KG1 (cell line): Measurements from ENCODE around the gene MRPL54.

Source experiments
- DNase-seq: peaks from one replicate; lab custom pipeline; 2025; lab: John Stamatoyannopoulos, UW

MRPL54 gene

DNA sequence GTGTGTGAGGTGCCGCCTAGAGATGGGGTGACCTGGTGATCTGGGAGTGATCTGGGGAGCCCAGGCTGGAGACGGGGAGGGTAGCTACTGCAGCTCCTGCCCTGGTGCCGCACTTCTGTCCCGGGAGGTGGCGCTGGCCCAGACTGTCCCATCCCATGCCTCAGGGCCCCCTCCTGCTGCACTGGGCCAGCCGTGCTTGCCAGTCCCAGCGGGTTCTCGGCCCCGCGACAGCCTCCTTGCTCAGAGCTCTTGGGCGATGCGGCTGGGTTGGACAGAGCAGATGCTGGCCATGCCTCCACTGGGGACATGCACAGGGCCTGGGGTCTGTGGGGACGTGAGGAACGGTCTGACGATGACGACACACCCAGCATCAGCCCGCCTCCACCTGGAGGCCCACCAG is 7.0 kb downstream of the MRPL54 start:
- no peak for DNase-seq

DNA sequence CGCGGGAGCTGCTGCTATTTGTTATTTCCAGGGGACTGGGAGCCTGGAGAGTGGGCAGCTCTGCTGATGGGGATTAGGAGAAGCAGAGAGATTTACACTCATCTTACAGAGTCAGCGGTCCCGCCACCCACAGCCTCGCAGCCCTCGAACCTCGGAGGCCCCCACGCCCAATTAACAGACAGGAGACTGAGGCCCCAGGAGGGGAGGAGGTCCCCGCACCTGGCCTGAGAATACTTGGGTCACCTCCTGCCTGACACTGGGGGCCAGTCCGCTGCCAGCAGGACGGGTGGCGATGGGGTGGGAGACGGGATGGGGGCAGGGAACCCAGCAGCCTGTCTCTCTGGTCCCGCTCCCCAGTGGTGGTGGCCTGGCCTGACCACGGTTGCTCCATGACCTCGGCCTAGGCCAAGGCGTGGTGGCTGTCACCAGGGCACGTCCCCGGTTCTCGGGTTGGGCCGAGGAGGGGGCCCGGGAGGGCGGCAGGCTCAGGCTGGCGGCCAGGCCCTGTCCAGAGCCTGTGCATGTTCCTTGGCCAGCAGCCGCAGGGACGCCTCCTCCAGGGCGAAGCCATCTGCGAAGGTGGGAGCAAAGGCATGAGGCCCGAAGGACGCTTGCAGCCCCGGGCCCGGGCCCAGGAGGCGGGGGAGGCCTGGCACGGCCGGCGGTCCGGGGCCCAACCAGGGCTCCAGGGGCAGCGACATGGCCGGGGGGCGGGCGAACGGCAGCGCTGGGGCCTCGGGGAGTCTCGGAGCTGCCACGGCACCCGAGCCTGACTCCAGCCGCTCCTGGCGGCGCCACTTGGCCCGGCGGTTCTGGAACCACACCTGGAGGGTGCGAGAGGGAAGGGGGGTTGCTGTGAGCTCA is 7.9 kb downstream of the MRPL54 start:
- no peak for DNase-seq

DNA sequence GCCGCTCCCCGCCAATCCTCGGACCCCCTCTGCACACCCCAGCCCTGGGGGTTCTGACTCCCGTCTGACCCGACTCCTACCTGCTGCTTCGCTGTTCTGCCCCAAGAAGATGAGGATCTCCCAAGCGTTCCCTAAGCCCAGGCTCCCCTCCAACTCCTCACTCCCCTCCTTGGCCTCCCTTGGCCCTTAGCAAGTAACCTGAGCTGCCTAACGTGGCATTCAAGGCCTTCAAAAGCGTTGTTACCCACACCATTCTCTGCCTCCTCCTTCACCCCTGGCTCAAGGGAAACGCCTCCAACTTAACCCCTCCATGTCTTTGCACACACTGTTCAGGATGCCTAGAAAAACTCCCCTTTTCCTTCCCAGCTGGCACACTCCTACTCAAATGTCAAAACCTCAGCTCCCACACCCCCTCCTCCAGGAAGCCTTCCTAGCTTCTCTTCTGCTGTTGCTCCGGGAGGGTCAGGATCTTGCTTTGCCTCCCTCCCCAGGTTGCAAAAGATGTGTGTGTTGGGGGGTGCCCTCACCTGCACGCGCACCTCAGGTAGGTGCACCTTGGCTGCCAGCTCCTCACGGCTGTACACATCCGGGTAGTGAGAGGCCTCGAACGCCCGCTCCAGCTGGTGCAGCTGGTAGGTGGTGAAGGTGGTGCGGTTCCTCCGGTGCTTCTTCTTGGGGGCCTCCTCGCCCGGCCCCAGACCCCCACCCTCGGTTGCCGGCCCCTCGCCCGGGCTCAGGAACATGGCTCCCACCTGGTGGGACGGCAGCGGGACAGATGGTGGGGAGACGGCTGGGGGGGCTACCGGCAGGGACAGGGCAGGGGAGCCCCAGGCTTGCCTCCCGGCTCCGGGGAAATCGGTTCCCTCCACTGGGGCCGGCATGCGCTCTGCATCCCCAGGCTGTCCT is 8.8 kb downstream of the MRPL54 start:
- DNase-seq, result no peak

DNA sequence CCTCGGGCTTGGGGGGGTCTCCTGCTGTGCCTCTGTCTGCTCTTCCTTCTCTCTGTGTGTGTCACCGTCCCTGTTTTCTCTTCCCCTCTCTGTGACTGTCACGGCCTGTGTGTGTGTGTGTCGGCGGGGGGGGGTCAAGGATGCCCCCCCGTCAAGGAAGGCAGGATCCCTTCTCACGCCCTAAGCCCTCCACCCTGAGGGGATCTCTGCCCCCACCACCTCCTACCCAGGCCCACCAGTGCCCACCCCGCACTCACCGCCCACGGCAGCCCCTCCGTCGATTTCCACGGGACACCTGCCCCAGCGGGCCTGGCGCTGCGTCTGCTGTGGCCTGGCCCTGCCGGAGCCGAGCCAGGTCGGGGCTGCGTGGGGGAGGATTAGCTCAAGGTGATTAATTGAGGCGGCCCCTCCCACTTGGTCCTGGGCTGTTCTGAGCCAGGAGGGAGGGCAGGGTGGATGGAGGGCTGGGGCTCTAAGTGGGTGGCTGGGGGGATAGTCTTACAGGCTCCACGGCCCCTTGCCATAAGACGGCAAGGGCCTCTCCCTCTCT is 9.5 kb downstream of the MRPL54 start, which contains the start of gene RAX2:
Gene RAX2, minus strand, starts transcription at position 323 of the 550 bp plus-strand sequence. CDS start 486 bp downstream, outside the sequence.
- no peak for DNase-seq

DNA sequence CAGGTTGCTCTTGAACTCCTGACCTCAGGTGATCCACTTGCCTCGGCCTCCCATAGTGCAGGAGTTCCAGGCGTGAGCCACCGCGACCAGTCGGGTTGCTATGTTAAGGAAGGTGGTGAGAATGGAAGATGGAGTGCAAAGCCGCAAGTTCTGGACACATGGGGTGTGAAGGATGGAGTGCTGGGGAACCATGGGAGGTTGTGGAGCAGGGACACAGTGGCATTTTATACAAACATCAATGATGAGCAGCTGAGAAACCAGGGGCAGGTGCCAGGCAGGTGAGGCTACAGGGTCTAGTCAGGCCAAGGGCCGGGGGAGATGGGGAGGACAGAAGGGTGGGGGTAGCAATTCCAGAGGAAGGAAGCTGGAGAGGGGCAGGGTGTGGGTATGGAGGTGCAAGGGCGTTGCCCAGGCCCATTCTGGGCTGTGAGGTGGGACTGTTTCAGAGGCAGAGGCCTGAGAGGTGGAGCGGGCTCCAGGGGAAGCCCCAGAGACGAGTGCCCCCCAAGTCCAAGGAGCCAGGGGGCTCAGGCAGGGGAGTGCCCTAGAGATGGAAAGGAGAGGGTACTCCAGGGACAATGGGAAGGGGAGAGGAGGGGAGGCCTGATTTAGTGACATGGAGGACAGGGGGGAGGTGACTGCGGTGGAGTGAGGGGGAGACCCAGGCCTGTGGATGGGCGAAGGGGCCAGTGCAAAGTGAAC is 11.5 kb downstream of the MRPL54 start:
- no peak for DNase-seq

DNA sequence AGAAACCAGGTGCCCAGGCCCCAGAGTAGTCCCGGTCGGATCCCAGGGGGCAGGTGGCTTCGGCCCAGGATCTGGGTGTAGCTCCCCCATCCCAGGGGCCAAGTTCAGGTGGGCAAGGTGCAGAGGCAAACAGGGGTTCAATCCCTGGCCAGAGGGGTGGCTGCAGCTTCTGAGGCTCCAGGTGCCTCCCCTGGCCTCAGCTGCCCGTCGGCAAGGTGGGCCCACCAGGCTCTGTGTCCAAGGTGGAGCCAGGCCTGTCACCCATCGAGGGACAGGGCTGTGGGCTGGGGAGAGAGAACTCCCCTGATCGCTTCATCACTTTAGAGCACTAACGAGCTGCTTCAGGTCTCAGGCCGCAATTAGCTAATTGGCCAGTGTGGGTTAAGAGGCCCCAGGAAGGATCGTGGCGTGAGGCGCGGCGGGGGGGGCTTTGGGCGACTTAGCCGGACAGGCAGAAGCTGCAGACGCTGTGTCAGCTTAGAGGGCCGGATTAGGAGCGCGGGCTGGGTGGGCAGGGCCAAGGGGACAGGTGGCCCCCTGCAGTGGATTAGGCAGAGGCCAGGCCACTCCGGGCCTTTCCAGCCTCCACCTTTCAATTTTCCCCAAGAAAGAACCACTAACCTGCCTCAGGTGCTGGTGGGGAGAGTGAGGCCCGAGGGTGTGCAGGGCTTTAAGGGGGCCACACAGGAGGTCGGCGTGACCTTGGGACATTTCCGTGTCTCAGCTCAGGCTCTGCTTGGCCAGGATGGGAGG is 12.3 kb downstream of the MRPL54 start:
- no peak for DNase-seq

DNA sequence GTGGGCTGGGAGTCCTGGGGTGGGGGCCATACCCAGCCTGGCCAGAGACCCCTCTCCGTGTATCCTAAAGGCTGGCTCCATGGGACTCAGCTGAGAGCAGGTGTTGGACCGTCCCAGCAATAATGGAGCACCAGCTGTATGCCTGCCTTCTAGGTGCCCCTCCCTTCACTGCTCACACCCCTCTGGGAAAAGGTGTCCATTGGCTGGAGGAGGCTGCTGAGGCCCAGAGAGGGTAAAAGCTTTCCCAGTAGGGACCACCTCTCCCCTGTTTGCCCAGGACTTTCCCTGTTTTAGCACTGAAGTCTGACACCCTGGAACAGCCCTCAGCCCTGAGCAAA is 12.9 kb downstream of the MRPL54 start:
- DNase-seq, result no peak

DNA sequence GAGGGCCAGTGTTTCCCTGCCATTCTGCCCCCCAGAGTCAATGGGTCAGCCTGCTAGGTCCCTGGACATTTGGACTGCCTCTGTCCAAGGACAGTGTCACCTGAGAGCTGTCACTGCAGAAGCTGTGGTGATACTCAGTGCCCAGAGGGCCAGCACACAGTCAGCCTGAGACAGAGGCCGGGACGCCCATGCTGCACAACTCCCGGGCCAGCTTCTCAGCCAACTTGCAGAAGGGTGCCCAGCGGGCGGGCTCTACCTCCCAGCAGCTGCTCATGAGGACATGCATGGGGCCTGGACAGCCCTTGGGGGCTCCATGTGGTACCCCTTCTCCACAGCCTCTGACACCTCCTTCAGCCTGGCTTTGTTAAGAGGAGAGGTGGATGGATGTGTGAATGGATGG is 13.3 kb downstream of the MRPL54 start:
- DNase-seq, result no peak

DNA sequence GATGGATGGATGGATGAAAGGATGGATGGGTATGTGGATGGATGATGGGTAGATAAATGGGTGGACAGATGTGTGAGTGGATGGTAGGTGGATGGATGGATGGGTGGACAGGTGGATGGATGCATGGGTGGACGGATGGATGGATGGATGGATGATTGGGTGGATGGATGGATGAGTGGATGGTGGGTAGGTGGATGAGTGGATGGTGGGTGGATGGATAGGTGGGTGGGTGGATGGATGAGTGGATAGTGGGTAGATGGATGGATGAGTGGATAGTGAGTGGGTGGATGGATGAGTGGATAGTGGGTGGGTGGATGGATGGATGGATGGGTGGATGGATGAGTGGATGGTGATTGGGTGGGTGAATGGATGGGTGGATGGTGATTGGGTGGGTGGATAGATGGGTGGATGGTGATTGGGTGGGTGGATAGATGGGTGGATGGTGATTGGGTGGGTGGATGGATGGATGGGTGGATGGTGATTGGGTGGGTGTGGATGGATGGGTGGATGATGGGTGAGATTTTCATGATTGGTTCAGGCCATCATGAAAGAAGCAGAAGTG is 14.1 kb downstream of the MRPL54 start:
- no peak for DNase-seq

DNA sequence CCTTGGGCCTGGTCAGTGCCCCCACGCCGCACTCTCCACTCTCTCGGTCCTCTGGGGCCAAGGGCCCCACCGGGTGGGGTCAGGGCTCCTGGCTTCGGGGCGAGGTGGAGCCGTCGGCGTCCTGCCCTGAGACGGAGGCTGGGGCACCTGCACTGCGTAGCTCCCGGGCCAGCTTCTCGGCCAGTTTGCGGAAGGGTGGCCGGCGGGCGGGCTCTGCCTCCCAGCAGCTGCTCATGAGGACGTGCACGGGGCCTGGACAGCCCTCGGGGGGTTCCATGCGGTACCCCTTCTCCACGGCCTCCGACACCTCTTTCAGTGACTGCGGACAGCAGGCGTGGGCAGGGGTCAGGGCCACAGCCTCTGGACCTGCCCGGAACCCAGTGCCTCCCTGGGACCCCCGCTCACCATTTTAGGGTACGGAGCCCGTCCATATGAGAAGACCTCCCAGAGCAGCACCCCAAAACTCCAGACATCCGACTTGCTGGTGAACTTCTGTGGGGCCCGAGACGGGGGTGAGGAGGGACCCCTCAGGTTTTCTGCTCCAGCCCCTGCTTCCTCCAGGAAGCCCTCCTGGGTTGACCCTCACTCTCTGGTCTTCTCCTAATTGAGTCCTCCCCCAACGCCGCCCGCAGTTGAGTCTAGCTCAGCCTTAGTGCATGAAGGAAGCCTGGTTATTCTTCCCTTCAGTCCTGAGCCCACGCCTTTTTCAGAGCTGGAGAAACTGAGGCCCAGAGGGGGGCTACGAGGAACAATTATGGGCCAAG is 15.8 kb downstream of the MRPL54 start:
- no peak for DNase-seq

DNA sequence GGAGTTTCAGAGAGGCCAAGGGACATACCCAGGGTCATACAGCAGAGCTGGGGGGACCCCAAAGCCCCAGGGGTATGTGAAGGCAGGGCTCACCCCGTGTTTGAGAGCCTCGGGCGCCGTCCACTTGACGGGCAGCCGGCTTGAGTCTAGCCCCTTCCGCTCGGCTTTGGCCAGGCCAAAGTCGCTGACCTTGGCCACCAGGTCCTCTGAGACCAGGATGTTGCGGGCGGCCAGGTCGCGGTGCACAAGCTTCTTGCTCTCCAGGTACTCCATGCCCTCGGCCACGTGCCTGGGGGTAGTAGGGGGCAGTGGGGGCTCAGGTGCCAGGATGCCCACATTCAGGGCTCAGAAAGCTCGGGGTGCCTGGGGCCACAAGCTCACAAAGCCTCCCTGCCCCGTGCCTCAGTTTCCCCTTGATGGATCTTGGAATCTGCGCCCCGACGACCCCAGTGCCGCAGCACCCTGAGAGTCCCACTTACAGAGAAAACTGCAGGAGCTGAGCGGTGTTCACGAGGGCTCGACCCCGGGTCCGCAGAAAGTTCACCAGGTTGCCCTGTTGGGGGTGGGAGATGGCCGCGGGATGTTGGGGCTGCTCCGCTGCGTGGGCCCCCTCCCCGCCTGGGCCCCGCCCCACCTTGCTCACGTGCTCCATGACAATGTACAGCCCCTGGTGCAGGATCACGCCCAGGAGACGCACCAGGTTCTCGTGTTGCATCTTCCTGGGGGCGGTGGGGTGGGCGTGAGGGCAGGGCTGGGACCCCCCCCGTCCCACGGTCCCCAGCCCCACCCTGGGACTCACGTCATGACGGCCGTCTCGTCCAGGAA is 16.6 kb downstream of the MRPL54 start:
- DNase-seq, result no peak

DNA sequence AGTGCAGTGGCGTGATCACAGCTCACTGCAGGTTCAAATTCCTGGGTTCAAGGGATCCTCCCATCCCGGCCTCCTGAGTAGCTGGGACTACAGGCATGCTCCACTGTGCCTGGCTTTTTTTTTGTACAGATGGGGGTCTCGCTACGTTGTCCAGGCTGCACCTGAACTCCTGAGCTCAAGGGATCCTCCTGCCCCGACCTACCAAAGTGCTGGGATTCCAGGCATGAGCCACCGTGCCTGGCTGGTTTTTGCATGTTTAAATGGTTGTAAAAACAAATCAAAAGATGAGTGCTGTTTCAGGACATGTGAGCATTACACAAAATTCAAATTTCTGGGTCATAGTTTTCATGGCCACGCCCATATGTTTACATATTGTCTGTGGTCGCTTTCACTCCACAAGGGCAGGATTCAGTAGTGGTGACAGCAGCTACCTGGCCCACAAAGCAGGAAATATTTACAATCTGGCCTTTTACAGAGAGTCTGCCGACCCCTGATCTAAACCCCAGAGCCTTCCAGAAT is 18.4 kb downstream of the MRPL54 start:
- DNase-seq, result no peak

DNA sequence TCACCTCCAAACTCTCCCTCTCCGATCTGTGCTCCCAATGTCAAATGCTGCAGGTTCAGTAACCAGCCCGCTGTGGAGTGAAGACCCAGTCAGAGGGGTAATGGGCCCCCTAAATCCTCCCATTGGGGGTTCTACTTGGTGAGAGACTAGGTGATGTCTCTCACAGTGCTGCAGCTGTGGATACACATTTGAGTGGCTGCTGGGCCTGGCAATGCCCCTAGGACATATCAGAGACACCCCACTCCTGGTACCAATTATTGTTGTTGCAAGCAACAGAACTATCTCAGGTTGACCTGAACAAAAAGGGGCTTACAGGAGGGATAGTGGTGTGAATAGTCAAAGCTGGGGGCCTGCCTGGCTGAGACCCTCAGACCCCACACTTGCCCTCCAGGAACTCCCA is 19.1 kb downstream of the MRPL54 start:
- no peak for DNase-seq

DNA sequence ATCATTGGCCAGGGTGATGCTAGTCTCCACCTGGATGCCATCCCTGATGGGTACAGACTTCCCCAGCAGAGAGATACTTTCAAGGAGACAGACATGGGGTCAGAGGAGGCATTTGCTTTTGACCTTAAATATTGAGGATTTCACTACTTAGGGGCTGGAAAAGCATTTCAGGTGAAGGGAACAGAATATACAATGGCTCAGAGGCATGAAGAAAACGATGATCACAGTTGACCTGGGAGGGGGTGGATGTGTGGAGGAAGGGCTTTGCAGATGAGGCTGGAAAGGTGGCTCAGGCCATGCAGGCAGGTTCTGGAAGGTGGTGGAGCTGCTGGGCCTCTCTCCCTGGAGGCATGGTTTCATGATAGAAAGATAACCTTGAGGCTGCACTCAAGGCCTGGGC is 19.8 kb downstream of the MRPL54 start:
- no peak for DNase-seq

DNA sequence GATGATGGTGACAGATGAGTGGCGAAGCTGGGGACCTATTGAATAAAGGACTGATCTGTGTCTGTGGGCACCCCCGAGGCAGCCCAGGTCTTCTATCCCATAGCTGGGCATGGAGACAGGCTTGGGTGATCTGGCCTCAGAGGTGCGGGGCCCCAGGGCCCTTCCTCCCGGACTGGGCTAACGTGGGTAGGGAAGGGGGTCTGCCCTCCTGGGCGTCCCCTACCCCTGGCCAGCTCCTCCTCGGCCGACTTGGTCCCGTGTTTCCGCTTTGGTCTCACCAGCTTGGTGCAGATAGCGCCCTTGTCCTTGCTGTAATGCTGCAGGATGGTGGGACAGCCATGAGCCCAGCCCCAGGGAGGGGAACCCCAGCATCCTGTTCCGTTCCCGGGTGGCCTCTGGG is 20.4 kb downstream of the MRPL54 start:
- DNase-seq, result no peak

DNA sequence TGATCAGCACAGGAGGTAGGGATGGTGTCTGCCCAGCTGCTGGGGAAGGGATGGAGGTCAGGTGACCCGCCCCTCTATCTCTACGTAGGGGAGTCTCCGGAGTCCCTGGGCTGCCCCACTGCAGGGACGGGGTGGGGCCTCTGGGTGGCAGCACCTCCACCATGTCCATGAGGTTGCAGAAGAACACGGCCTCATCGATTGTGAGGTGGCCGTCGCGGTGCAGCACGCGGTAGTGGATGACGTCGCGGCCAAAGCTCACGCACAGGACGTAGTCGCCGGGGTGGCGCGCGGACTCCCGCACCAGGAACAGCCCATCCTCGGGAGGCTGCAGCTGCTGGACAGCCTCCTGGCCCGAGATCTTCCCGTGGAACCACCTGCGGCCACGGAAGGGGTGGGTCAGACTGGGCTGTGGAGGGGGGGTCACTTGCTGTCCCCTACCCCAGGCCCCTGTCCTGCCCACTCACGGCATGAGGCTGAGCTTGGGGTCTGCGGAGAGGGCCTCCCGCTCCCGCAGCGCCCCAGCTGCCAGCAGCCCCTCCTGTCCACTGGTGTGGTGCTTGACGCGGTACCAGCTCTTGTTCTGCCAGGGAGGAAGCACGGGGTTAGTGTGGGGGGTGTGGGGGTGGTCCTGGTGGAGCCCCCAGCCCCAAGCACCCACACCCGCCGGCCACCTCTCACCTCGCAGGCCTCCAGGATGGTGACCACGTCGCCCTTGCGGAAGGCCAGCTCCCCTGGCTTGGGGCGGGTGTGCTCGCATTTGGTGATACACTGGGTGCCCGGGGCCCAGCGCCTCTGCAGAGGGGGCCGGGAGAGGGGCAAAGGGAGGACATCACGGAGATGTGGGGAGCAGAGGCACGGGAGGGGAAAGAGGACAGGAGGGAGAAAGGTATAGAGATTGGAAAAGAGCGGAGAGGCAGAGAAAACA is 21.4 kb downstream of the MRPL54 start:
- DNase-seq, result no peak

DNA sequence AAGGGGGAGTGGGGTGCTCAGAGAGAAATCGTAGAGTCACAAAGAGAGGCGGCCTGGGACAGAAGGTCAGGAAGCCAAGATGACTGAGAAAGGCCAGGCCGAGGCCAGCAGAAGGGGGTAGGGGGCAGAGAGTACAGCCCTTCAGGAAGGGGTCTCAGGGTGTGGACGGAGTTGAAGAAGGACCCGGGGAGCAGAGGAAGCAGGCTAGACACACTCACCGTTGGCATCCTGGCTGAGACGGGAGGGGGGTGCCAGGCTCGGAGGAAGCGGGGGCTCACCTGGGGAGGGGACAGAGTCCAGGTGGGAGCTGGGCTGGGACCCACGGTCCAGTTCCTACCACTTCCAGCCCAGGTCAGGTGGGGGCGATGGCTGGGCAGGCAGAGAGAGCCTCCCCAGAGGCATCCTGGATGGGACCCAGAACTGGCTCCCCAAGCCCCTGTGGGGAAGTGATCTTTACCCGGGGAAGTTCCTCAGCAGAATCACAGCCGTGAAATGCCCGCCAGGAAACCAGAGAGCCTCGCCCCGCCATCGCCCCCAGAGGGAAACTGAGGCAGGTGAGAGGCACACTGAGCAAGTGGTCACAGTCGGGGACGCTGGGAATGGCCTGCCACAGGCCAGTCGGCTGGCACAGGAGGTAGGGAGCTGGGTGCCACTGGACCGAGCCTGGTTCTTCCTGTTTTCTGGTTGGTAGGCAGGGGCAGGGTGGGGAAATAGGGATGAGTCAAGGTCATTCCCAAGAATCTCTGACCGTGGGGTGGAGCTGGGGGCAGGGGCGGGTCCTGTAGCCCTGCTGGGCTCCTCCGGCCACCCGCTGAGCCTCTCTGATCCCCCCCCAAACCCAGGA is 22.3 kb downstream of the MRPL54 start:
- no peak for DNase-seq
